K562 (cell line): Measurements from ENCODE around the gene PIMREG. TPM values are rescaled to one million over a fixed set of nuclear protein-coding genes. Genes with fewer than 3 reads are reported as not detected.

ENCODE experiments used
- ATAC-seq: fragments of 200-7000 bp; cut with Tn5 transposase; 3 replicates; pipeline ENCODE4 v1.9.1; 2020; ENCODE audit warnings: moderate library complexity
- BruUV-seq: library from RNA; stranded (reverse); fragments of 400-500 nt; replicated peaks from 2 replicates; lab custom pipeline; 2021; lab: Mats Ljungman, UMichigan
- CTCF ChIA-PET: fragments of 300-600 bp; formaldehyde crosslinking; extraction: SDS; loops from one replicate; lab custom pipeline; 2021; ENCODE audit warnings: low intra/inter-chr PET ratio; lab: Yijun Ruan, JAX
- POLR2A ChIA-PET: fragments of 300-600, 350-650 bp; sonication (Branson Sonifier 250); formaldehyde crosslinking; extraction: SDS; loops from one replicate; lab custom pipeline; 2021; ENCODE audit warnings: antibody characterized with exemption, inconsistent platforms; lab: Yijun Ruan, JAX
- DNase-seq, 4 experiments: peaks; one replicate each; pipeline versions ENCODE4 v3.0.0 to v3.0.0-alpha.2; 2011 to 2018; ENCODE audit warnings: low spot score in 3 of 4, mixed read lengths in 3 of 4; ENCODE audit errors: extremely low read depth in 1 of 4
- FAIRE-seq: peaks from 2 replicates; lab custom pipeline; 2011; peaks lifted over from hg19 to GRCh38; lab: Jason Lieb, UNC
- H2AFZ ChIP-seq: 2 replicates; pipeline ENCODE4 v1.6.0; 2011; ENCODE audit warnings: low read depth, low read length, control low read depth, inconsistent platforms
- H3K27ac ChIP-seq: fragments of 200-600 bp; 3 replicates; pipeline ENCODE4 v1.8.0; 2011; ENCODE audit warnings: low read depth, mild to moderate bottlenecking, control low read depth, inconsistent platforms, low read length, moderate library complexity, mixed read lengths; ENCODE audit errors: extremely low read depth
- H3K27me3 ChIP-seq, 2 experiments: fragments of 300-600 bp in 1 of 2; 2 replicates in 1 of 2; 3 replicates in 1 of 2; pipeline versions ENCODE4 v1.6.0 to v1.8.0; 2011; ENCODE audit warnings: inconsistent platforms in 2 of 2, low read length in 2 of 2, mild to moderate bottlenecking in 1 of 2, mixed read lengths in 1 of 2, moderate library complexity in 1 of 2; ENCODE audit not compliant: control insufficient read depth in 2 of 2, insufficient read depth in 2 of 2
- H3K36me3 ChIP-seq: fragments of 300-600 bp; 3 replicates; pipeline ENCODE4 v1.8.0; 2011; ENCODE audit warnings: mild to moderate bottlenecking, low read length, inconsistent platforms; ENCODE audit not compliant: control insufficient read depth, insufficient read depth
- H3K4me1 ChIP-seq, 2 experiments: fragments of 200-600 bp in 1 of 2; replicated peaks in 1 of 2; 2 replicates in 1 of 2; 3 replicates in 1 of 2; pipeline versions ENCODE4 v1.5.1 to v1.8.0; 2011; ENCODE audit warnings: inconsistent platforms in 2 of 2, low read length in 2 of 2, mild to moderate bottlenecking in 1 of 2, mixed read lengths in 1 of 2, moderate library complexity in 1 of 2; ENCODE audit not compliant: control insufficient read depth in 2 of 2, insufficient read depth in 2 of 2
- H3K4me2 ChIP-seq: 2 replicates; pipeline ENCODE4 v1.6.1; 2011; ENCODE audit warnings: low read length, control low read depth, inconsistent platforms, mixed read lengths; ENCODE audit not compliant: insufficient read depth
- H3K4me3 ChIP-seq: fragments of 200-600 bp; sonication (generic), shearing (Covaris generic); 2 replicates; pipeline ENCODE4 v1.5.1; 2016; ENCODE audit warnings: control low read depth, inconsistent platforms
- H3K79me2 ChIP-seq: fragments of 200-600 bp; 3 replicates; pipeline ENCODE4 v1.8.0; 2011; ENCODE audit warnings: low read length, inconsistent platforms; ENCODE audit not compliant: control insufficient read depth, insufficient read depth
- H3K9ac ChIP-seq, 2 experiments: 2 replicates each; pipeline versions ENCODE4 v1.6.0 to v1.6.1; 2011; ENCODE audit warnings: low read depth in 2 of 2, low read length in 2 of 2, control low read depth in 1 of 2, inconsistent platforms in 1 of 2, mild to moderate bottlenecking in 1 of 2, mixed read lengths in 1 of 2; ENCODE audit not compliant: insufficient read depth in 1 of 2
- H3K9me1 ChIP-seq: one replicate; pipeline ENCODE4 v1.6.0; 2011; ENCODE audit warnings: inconsistent platforms, mild to moderate bottlenecking, low read length, moderate library complexity; ENCODE audit not compliant: control insufficient read depth, insufficient read depth
- H3K9me3 ChIP-seq: replicated peaks from 2 replicates; pipeline ENCODE4 v1.5.1; 2011; ENCODE audit warnings: low read depth, low read length, inconsistent platforms; ENCODE audit not compliant: control insufficient read depth, insufficient read depth
- H4K20me1 ChIP-seq: replicated peaks from 2 replicates; pipeline ENCODE4 v1.6.1; 2011; ENCODE audit warnings: low read length, inconsistent platforms, mixed read lengths; ENCODE audit not compliant: control insufficient read depth, insufficient read depth
- FOS ChIP-seq: IDR thresholded peaks from 3 replicates; pipeline ENCODE4 v1.6.1; 2011; ENCODE audit not compliant: insufficient read length; ENCODE audit errors: extremely low read depth
- NRF1 ChIP-seq, 2 experiments: fragments of 450-650 bp; IDR thresholded peaks in 1 of 2; conservative IDR thresholded peaks in 1 of 2; 2 replicates each; pipeline ENCODE4 v1.6.1; 2014; ENCODE audit warnings: mild to moderate bottlenecking in 2 of 2
- PCBP2 ChIP-seq: fragments of 200-400 bp; formaldehyde crosslinking; IDR thresholded peaks from 2 replicates; pipeline ENCODE4 v1.6.1; 2018; ENCODE audit warnings: low read length, low read depth, mild to moderate bottlenecking, moderate library complexity; ENCODE audit not compliant: poor library complexity, severe bottlenecking
- RBM14 ChIP-seq: fragments of 200-400 bp; formaldehyde crosslinking; IDR thresholded peaks from 2 replicates; pipeline ENCODE4 v1.6.1; 2018; ENCODE audit warnings: low read depth, mild to moderate bottlenecking, low read length, moderate library complexity, borderline replicate concordance; ENCODE audit not compliant: insufficient read depth
- STAT5A ChIP-seq: IDR thresholded peaks from 2 replicates; pipeline ENCODE4 v1.6.1; 2012; ENCODE audit warnings: low read length, inconsistent platforms, borderline replicate concordance
- ZNF324 ChIP-seq: fragments of 250-450 bp; sonication (Bioruptor Pico); IDR thresholded peaks from 2 replicates; pipeline ENCODE4 v1.4.0; 2020; ENCODE audit warnings: mild to moderate bottlenecking
- ZNF668 ChIP-seq: fragments of 250-450 bp; sonication (Bioruptor Pico); IDR thresholded peaks from 2 replicates; pipeline ENCODE4 v1.8.0; 2022; ENCODE audit warnings: mild to moderate bottlenecking, inconsistent platforms
- WGBS: fragments of 100-300 bp; shearing (Covaris generic); methylation state at CpG from one replicate; pipeline ENCODE4 v1.1.6; 2016; ENCODE audit warnings: low coverage, mixed read lengths; ENCODE audit not compliant: insufficient coverage; ENCODE audit errors: missing lambda C conversion rate; 5-methylcytosine and 5-hydroxymethylcytosine counted together
- in situ Hi-C: fragments of 300-500 bp; cut with MboI; formaldehyde crosslinking; loops from 4 replicates; pipeline ENCODE4 v1.15.0; 2018; ENCODE audit warnings: inconsistent platforms, mixed read lengths
- intact Hi-C: fragments of 100-400 bp; cut with micrococcal nuclease; formaldehyde crosslinking; loops from 2 replicates; pipeline ENCODE4 v1.14.2; 2022
- polyA plus RNA-seq, 8 experiments: library from polyadenylated mRNA; depleted of rRNA in 4 of 8; stranded (reverse) in 5 of 8; unstranded in 3 of 8; fragments of >200 nt; fragmentation: Nextera tagmentation in 2 of 8; fragmentation: Illumina TruSeq in 1 of 8; extraction: Ambion mirVana in 2 of 8; extraction: Trizol in 1 of 8; gene quantifications; 2 replicates each; pipeline versions ENCODE4 v1.2.1 to v1.2.3, GENCODE V29; 2011 to 2014; ENCODE audit warnings: inconsistent platforms in 1 of 8, missing spikeins in 1 of 8
- total RNA-seq, 7 experiments: library from RNA; depleted of rRNA in 6 of 7; stranded (reverse); fragments of >200 nt in 6 of 7; fragmentation: Illumina TruSeq in 2 of 7; extraction: Trizol in 2 of 7; gene quantifications; 2 replicates each; pipeline versions ENCODE4 v1.2.1 to v1.2.3, GENCODE V29; 2011 to 2021; ENCODE audit warnings: low replicate concordance in 1 of 7
- TF ChIP-seq, protein P1 (sequence below): fragments of 450-650 bp; IDR thresholded peaks from 2 replicates; pipeline ENCODE4 v1.6.1; 2016; ENCODE audit warnings: mild to moderate bottlenecking, moderate library complexity

Gene PIMREG
- total and polyA plus RNA-seq, 9 of the 15 experiments (the other 6 are each of a cell fraction or from before 2014, with no cell fraction given), result 1.1 to 16.7 (median 9.4) TPM

- Histone ChIP-seq H3K36me3 (no peaks in the 10 kb centered on the region), H3K9ac (no peak overlapping the region), H3K27ac (no peak overlapping the region), H3K4me3 (no peak overlapping the region), H3K79me2 (no peaks in the 10 kb centered on the region), H3K9me3 (no peaks in the 10 kb centered on the region), H3K4me2 (no peak overlapping the region), H3K9me1 (no peaks in the 10 kb centered on the region), H3K27me3 (peaks cover 0 to 28% of the 10 kb centered on the region in 2 experiments; a peak in 4 of 5 replicates), H4K20me1 (no peaks in the 10 kb centered on the region), H2AFZ (no peak overlapping the region), H3K4me1 (no peaks in the 10 kb centered on the region)
- TF ChIP-seq ZNF668, result no peak
- TF ChIP-seq RBM14, result no peak
- TF ChIP-seq, protein P1, sequence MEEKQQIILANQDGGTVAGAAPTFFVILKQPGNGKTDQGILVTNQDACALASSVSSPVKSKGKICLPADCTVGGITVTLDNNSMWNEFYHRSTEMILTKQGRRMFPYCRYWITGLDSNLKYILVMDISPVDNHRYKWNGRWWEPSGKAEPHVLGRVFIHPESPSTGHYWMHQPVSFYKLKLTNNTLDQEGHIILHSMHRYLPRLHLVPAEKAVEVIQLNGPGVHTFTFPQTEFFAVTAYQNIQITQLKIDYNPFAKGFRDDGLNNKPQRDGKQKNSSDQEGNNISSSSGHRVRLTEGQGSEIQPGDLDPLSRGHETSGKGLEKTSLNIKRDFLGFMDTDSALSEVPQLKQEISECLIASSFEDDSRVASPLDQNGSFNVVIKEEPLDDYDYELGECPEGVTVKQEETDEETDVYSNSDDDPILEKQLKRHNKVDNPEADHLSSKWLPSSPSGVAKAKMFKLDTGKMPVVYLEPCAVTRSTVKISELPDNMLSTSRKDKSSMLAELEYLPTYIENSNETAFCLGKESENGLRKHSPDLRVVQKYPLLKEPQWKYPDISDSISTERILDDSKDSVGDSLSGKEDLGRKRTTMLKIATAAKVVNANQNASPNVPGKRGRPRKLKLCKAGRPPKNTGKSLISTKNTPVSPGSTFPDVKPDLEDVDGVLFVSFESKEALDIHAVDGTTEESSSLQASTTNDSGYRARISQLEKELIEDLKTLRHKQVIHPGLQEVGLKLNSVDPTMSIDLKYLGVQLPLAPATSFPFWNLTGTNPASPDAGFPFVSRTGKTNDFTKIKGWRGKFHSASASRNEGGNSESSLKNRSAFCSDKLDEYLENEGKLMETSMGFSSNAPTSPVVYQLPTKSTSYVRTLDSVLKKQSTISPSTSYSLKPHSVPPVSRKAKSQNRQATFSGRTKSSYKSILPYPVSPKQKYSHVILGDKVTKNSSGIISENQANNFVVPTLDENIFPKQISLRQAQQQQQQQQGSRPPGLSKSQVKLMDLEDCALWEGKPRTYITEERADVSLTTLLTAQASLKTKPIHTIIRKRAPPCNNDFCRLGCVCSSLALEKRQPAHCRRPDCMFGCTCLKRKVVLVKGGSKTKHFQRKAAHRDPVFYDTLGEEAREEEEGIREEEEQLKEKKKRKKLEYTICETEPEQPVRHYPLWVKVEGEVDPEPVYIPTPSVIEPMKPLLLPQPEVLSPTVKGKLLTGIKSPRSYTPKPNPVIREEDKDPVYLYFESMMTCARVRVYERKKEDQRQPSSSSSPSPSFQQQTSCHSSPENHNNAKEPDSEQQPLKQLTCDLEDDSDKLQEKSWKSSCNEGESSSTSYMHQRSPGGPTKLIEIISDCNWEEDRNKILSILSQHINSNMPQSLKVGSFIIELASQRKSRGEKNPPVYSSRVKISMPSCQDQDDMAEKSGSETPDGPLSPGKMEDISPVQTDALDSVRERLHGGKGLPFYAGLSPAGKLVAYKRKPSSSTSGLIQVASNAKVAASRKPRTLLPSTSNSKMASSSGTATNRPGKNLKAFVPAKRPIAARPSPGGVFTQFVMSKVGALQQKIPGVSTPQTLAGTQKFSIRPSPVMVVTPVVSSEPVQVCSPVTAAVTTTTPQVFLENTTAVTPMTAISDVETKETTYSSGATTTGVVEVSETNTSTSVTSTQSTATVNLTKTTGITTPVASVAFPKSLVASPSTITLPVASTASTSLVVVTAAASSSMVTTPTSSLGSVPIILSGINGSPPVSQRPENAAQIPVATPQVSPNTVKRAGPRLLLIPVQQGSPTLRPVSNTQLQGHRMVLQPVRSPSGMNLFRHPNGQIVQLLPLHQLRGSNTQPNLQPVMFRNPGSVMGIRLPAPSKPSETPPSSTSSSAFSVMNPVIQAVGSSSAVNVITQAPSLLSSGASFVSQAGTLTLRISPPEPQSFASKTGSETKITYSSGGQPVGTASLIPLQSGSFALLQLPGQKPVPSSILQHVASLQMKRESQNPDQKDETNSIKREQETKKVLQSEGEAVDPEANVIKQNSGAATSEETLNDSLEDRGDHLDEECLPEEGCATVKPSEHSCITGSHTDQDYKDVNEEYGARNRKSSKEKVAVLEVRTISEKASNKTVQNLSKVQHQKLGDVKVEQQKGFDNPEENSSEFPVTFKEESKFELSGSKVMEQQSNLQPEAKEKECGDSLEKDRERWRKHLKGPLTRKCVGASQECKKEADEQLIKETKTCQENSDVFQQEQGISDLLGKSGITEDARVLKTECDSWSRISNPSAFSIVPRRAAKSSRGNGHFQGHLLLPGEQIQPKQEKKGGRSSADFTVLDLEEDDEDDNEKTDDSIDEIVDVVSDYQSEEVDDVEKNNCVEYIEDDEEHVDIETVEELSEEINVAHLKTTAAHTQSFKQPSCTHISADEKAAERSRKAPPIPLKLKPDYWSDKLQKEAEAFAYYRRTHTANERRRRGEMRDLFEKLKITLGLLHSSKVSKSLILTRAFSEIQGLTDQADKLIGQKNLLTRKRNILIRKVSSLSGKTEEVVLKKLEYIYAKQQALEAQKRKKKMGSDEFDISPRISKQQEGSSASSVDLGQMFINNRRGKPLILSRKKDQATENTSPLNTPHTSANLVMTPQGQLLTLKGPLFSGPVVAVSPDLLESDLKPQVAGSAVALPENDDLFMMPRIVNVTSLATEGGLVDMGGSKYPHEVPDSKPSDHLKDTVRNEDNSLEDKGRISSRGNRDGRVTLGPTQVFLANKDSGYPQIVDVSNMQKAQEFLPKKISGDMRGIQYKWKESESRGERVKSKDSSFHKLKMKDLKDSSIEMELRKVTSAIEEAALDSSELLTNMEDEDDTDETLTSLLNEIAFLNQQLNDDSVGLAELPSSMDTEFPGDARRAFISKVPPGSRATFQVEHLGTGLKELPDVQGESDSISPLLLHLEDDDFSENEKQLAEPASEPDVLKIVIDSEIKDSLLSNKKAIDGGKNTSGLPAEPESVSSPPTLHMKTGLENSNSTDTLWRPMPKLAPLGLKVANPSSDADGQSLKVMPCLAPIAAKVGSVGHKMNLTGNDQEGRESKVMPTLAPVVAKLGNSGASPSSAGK, result no peak
- TF ChIP-seq STAT5A, result no peak
- no peak for TF ChIP-seq PCBP2
- TF ChIP-seq ZNF324 (CRISPR knock-in tag), result no peak
- TF ChIP-seq NRF1 (conservative IDR thresholded peaks at IDR 0.05 in 1 of 2, IDR thresholded peaks at IDR 0.05 in 1 of 2), result no peak
- no peak for TF ChIP-seq FOS
- POLR2A ChIA-PET, result interaction anchor here (1.0 kb wide), 1 partner anchor 12 kb away, joined by 3 read pairs; no protein-coding TSS in a partner anchor
- ATAC-seq, result no peak
- WGBS, result 2% methylated on average over 13 of the region's 17 CpGs
- BruUV-seq, result no TSS peak
- intact Hi-C loops, result no loop called here
- FAIRE-seq, result no peak
- CTCF ChIA-PET, result no interaction called here
- in situ Hi-C loops, result no loop called here
- no peak for DNase-seq
Observed at GRCh38 chr17:6497496-6498221, 53.4 kb downstream of the PIMREG start.
